ENCODE measurements around the gene CPZ.

CPZ gene

GRCh38 chr4:8637456-8637984 is 45.0 kb downstream of the CPZ start:
- no peaks in the 10 kb centered on the region for H3K9me3 ChIP-seq (ENCODE audit: control insufficient read depth, low read length)
- TF ChIP-seq CTCF (IDR thresholded peaks at IDR 0.05), result no peak

GRCh38 chr4:8639021-8639420 is 46.5 kb downstream of the CPZ start:
- H3K79me2 ChIP-seq, result no peaks in the 10 kb centered on the region
- no peaks in the 10 kb centered on the region for H3K36me3 ChIP-seq (ENCODE audit: control insufficient read depth, insufficient read depth, low read length)
- H3K9ac ChIP-seq, result no peak overlapping the region
- no peak overlapping the region for H3K4me3 ChIP-seq (ENCODE audit: low read depth, low read length)
- H3K27me3 ChIP-seq (ENCODE audit: control insufficient read depth, insufficient read depth, low read length), result no peaks in the 10 kb centered on the region
- H3K27ac ChIP-seq, result no peak overlapping the region
- no peaks in the 10 kb centered on the region for H3K9me3 ChIP-seq (ENCODE audit: control insufficient read depth, low read length)
- TF ChIP-seq CTCF (IDR thresholded peaks at IDR 0.05), result no peak
- H3K4me2 ChIP-seq (ENCODE audit: low read length), result no peak overlapping the region
- H3K4me1 ChIP-seq, result no peaks in the 10 kb centered on the region
- H2AFZ ChIP-seq, result no peak overlapping the region

More at GRCh38 chr4:8637456-8637984, 45.0 kb downstream of the CPZ start:
- Histone ChIP-seq H2AFZ (no peak overlapping the region), H3K27ac (no peak overlapping the region), H3K27me3 (ENCODE audit: control insufficient read depth, insufficient read depth, low read length) (no peaks in the 10 kb centered on the region), H3K9ac (no peak overlapping the region), H3K36me3 (ENCODE audit: control insufficient read depth, insufficient read depth, low read length) (no peaks in the 10 kb centered on the region), H3K4me1 (no peaks in the 10 kb centered on the region), H3K79me2 (no peaks in the 10 kb centered on the region), H3K4me2 (ENCODE audit: low read length) (no peak overlapping the region), H3K4me3 (ENCODE audit: low read depth, low read length) (no peak overlapping the region)

GRCh38 chr4:8639777-8640720 is 47.5 kb downstream of the CPZ start:
- no peaks in the 10 kb centered on the region for H3K36me3 ChIP-seq (ENCODE audit: control insufficient read depth, insufficient read depth, low read length)
- no peaks in the 10 kb centered on the region for H3K27me3 ChIP-seq (ENCODE audit: control insufficient read depth, insufficient read depth, low read length)
- H3K4me2 ChIP-seq (ENCODE audit: low read length), result no peak overlapping the region
- H3K9me3 ChIP-seq (ENCODE audit: control insufficient read depth, low read length), result no peaks in the 10 kb centered on the region
- H3K4me3 ChIP-seq (ENCODE audit: low read depth, low read length), result no peak overlapping the region
- H3K9ac ChIP-seq, result no peak overlapping the region
- no peaks in the 10 kb centered on the region for H3K4me1 ChIP-seq
- no peak overlapping the region for H2AFZ ChIP-seq
- H3K27ac ChIP-seq, result no peak overlapping the region
- no peak for TF ChIP-seq CTCF (IDR thresholded peaks at IDR 0.05)
- H3K79me2 ChIP-seq, result no peaks in the 10 kb centered on the region

DNA sequence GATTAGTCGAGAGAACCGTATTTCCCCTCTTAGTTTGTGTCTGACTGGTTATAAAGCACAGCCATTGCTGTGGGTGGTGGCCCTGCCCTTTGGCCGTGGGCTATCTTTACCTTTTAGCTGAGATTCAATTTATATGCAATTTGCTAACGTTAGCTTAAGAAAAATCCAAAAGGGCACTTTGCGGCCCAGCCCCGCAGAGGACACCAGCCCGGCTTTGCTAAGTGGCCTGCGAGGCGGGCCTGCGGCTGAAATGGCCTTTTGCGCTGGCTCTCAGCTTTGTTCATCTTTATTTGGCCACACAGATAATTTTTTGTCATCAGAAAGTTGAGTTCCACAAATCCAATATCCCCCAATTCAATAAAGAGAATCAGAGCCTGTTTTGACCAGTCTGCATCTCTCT is 48.3 kb downstream of the CPZ start:
- Histone ChIP-seq H3K36me3 (ENCODE audit: control insufficient read depth, insufficient read depth, low read length) (no peaks in the 10 kb centered on the region), H3K79me2 (no peaks in the 10 kb centered on the region), H3K4me3 (ENCODE audit: low read depth, low read length) (no peak overlapping the region), H3K9ac (no peak overlapping the region), H3K4me2 (ENCODE audit: low read length) (no peak overlapping the region), H3K27ac (no peak overlapping the region), H3K27me3 (ENCODE audit: control insufficient read depth, insufficient read depth, low read length) (no peaks in the 10 kb centered on the region), H2AFZ (no peak overlapping the region), H3K9me3 (ENCODE audit: control insufficient read depth, low read length) (no peaks in the 10 kb centered on the region), H3K4me1 (no peaks in the 10 kb centered on the region)
- TF ChIP-seq CTCF (IDR thresholded peaks at IDR 0.05), result no peak
